DMS114 treated with DMSO at 0.1 percent for 48 hours (cell line): ENCODE results near the gene CHN2.
A peak's percentile ranks its signal among the peaks of the same experiment; 100 is the strongest.
"Not testable (repeated sequence)": the region's sequence is repeated elsewhere in the genome, so short reads cannot be mapped to it uniquely, and the experiment has no call there.

Source experiments
- DNase-seq: peaks from one replicate; lab custom pipeline; 2025; ENCODE audit not compliant: unreplicated experiment; lab: John Stamatoyannopoulos, UW

Gene CHN2

DNA sequence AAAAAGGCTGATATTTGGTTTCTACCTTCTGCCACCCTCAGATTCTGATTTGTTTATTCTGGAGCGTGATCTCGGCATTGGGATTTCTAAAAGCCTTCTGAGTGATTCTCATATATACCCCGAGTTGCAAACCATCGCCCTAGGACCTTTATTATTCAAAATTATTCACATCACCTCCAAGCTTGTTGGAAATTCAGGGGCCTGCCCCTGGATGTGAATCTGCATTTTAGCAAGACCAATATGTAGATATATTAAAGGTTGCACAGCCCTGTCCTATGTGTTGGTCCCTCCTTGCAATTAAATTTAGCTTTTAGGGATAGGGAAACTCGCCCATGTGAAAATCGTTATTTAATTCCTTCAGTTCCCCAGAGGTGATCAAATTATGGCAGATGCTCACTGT lies 9.0 kb upstream of the CHN2 start:
- DNase-seq, result no peak

DNA sequence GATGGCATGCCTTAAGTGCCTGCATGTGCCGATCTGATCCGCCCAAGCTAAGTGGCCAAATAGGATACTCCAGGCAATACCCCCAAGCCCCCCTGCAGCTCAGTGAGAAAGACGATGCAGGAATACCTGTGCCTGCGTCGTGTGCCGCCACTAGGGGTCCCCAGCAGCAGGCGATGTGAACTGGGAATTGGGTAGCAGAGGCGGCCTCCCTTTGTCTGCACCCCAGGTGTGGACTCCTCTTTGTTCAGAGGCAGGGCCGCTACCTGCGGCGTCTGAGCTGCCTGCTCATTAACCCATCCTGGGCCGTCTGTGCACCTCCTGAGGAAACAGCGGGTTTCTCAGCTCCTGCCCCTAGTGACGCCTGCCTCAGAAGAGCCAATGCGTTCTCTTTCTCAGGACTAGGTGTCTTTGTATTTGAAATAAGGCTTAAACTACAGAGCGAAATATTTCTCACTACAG lies 4.8 kb upstream of the CHN2 start:
- peak; percentile 39 for DNase-seq

DNA sequence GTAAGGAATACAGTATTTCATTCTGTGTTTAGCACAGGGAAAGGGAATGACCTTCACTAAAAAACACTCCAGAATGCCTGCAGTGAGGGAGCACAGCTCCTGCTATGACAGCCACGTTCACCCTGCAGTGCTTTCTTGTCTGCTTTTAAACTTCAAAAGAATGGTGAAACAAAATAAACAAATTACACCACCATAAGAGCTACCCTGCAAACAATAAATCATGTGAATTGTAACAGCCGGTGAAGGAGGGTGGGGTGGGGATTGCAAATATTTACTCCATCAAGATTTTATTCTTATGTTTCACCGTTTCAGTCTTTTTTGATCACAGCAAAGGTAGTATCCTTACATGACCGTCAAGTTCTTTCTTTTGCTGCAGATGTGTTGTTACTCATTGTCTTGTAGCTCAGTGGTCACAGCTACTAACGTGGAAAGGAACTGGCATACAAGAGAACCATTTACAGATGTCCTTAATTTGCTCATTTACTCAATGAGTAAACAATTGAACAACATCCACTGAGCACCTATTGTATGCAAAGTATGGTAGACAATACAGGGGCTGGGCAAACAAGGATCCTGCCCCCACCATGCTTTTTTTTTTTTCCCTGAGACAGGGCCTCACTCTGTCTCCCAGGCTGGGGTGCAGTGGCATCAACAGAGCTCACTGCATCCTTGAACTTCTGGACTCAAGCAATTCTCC lies 4.1 kb upstream of the CHN2 start:
- DNase-seq, result no peak

DNA sequence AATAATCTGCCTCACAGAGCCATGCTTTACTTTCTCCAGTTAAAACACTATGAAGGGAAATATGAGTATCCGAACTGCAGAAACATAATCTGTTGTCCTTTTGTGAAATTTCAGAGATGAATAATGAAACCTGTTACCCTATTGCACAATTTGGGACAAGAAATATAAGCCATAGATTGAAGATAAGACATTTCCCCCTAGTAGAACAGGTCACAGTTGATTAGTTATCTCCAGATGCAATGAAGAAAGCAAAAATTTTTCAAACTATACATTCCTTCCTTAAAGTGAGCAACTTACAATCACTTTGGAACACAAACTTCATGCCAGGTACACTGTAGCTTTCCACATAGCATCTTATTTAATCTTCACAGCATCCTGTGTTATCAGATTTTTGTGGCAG lies 2.3 kb upstream of the CHN2 start:
- no peak for DNase-seq

DNA sequence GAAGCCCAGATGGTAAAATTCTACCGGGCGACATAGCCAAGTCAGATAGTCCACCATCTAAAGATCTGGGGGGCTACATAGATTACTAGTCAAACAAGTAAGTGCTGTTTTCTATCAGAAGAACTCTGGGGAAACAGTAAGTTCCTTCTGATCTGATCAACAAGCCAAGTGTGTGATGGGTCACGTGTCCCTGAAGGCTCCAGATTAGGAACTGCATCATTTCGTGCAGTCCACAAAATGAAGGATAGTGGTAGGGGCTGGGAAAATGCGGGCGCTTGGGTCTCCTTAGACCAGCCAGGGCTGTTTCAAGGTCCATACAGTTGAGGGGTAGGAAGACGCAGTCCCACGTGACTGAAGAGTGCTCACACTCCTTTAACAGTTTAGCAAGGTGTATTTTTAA lies 1.8 kb upstream of the CHN2 start:
- no peak for DNase-seq

DNA sequence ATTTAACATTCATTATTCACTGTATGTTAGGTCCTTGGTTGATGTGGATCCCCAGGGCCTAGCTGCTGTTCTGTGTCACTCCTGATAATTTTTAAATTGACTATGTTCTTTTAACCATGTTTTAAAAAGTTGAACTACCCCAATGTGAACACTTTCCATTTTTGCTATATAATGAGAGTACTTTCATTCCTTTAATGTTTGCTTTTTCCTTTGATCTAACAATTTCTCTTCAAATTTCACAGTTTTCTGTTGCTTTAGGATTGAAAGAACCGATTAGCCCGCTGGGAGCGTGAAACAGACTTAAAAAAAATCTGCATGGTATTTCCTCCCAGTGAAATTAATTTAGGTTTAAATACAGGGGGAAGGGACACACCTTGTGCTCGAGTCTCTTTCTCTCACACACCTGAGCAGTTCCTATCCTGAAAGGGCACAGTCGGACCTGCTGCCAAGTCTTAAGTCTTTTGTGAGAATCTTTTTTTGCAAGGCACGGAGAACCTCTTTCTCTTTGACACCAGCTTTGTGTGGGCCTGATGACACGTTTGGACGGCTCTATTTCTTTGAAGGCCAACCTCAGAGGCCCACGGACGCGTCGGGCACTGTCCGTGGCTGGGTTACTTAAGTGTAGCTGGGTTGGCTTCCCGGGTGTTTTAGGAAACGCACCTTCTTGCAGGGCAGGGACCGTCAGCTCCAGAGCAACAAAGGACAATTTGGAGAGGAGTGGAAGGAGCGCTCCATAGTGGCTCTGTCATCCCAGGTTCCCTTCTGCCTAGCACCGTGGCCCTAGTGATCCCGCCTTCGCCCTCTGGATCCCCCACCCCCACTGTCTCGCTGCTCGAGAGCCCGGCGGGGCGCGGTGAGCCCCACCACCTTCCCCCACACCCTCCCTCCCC lies 1.0 kb upstream of the CHN2 start:
- DNase-seq, result no peak

DNA sequence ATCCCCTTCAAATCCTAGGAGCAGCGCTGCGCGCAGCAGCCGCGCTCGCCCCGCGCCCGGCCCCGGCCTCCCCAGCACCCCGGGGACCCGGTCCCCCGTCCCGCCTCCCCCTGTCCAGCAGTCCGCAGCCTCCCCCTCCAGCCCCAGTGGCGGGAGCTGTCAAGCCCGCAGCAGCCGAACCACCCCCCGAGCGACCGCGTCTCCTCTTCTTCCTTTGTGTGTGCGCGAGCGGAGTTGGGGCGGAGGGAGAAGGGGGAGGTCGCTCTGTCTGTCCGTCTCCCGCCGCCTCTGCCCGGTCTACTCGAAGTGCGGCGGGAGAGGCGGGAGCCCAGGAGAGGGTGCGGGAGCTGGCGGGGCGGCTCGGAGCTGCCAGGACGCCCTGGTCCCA lies 375 bp upstream of the CHN2 start:
- DNase-seq, result no peak

DNA sequence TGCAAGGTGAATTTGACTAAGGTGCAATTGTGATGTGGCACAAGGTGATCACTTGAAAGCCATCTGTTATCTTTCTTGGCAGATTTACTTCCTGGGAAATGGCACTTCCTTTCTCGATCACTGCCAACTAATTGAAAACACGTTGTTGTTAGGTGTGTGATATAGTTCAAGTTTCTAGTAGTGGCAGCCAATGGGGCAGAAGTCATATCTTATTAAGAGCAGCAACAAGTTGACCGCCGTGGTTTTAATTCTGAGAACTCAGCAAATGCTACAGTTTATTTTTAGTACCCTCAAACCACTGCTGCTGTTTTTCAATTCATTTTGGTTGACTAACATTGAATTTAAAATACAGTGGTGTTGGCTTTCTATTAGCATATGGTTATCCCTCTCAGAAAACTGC lies 1.6 kb downstream of the CHN2 start:
- DNase-seq, result no peak

DNA sequence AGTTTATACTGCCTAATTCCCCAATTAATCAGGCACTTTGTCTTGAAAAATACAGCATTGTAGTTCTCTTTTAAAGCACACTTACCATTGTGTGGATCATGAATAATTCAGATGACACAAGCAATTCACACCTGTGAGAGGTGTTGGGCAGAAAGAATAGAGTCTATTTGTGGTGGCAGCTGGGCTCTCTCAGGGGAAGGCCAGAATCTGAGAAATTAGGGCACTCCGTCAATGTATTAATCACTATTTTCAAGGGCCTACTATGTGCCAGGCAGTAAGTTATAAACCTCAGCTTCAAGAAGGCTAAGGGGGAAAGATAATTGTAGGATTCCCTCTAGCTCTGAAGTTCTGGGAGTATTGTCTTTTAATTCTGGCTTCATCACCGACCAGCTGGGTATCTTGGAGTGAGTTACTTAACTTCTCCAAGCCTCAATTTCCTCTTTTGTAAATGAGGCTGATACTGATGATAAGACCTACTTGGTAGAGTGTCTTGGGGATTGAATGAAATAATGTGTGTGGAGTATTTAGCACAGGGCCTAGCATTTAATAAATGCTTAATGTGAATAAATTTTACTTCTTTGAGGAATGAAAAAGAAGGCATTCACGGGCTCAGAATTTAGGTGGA lies 2.5 kb downstream of the CHN2 start:
- DNase-seq, result no peak

DNA sequence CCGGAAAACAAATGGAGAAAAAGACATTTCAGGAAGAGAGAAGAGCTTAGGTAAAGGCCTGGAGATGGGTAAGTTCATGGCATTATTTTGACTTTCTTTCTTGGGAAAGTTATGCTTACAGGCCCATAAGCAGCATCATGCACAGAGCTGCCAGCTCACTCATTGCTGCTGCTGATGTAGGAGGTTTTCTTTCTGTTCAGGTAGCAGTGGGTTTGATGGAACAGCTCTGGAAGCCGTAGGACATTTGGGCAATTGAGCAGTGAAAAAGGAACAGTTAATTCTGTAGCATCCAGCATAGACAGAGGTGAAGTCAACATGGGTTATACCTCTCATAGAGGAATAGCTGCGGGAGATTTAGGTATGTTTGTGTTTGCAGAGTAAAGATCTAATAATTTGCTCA lies 3.3 kb downstream of the CHN2 start:
- no peak for DNase-seq

DNA sequence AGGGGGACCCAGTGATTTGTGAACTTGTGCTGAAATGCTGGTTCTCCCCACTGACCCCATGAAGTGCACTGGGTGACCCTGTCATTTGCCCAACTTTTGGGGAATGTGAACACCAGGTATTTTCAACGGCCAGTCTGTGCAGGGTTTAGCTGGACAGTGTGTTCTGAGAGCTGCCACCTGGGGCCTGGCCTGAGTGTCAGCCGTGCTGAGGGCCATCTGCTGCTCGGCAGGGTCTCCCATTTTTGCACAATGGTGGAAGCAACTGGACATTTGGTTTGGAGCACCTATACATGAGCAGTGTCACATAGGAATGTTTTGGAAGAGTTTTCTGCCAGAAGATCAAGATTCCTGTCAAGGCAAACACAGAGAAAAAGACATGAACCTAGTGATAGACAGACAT lies 5.2 kb downstream of the CHN2 start:
- no peak for DNase-seq

DNA sequence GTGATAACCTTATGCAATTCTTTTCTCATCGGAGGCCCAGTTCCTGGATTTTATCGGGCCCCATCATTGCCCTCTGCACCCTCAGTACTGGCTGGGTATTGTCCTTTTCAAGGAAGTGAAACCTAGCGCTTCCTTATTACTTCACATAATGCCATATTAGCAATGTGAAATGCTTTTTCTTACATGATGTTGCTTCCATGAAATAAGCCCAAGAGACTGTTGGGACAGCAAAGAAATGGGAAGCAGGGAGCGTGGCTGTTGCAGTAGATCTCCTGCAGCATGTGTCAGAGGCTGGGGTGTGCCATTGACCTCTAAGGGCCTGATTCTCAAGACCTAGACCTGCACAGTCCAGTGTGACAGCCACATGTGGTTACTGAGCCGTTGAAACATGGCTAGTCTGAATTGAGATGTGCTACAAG lies 8.1 kb downstream of the CHN2 start:
- no peak for DNase-seq

DNA sequence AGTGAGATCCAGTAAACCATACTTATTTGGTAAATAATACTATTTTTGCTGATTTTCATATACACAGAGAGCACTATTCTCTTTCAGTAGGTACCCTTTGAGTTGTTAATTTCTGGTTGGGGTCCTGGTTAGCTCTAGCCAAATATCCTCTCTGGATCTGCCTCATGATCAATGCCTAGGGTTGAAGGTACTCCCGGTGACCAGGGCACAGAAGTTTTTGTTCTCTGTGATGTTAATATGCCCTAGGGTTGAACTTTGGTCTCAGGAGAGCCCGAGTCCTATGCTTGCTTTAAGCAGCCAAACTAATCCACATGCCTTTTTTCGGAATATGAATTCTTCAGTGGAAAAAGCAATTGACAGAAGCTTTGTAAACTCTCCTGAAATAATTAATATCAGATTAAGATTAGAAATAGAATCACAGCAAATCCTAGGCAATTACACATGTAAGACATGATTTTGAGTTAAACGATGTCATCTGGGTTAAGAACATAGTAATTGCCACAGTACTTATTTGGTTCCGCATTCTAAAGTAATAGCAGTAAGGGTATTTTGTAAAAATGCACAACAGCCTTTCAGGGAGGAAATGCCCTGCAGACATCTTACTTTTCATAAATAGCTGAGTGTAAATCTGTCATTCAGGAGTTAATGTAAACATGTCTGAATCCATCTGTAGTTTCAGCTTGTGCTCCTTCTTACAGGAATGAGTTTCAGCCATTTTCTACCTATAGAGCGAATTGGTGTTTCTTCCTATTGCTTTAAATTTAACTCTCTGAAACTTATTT lies 10.1 kb downstream of the CHN2 start:
- DNase-seq, result no peak

DNA sequence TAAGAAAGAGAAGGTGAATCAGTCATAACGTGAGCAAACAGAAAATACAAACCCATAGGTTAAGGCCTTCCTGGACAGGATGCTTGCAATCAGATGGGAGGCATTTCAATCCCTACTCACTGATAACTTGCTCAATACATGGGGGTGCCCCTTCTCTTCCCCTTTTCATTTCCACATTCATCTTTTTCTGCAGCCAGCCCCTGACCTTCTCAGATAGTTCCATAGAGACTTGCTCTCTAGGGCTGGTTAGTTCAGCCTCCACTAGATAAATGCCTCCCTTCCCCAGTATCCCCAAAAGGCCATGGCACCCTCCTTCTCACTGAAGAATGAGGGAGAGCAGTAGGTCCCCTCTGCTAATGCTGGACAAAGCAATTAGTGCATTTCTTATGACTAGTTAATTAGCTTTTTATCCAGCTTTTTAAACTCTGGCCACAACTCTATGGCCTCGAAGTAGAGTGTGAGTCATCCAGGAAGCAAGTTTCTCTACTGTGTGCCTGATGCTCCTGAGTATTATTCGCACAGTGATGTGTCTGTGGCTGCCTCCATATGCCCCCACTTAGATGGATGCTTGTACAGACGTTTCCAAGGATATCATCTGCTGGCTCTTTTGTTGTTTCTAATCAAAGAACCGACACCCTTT lies 12.7 kb downstream of the CHN2 start:
- DNase-seq, result no peak

DNA sequence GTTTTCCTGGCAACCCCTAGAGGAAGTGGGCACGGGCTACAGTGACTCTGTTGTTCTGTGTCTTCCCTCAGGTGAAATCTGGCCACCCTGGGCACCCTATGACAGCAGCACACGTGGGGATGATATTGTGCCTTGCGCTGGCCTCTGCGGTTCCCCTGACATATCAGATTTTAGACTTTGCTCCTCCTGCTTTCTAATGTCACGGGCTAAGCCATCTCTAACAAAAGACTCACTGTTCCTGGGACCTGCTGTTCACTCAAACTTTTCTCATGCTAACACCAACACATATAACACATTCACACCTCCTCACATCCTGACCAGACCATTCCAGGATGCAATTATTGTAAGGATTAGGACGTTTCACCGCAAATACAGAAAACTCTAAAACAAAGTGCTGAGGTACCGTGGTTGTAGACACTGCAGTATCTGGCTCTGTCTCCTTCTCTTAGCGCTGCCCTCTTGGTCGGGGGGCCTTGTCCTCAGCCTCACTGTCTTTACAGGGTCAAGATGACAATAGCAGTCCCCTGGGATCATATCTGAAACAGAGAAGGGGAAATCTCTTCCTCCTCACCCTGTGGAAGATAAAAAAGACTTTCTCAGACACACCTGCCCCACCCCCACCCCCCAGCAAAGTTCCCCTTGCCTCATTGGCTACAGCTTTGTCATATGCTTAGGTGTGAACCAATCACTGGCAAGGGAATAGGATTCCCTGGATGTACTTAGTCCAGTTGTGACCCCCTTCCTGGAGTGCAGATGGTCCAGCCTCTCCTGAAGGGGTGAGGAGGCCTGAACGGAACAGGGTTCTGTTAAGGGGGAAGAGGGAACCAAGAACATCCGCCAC lies 14.1 kb downstream of the CHN2 start:
- DNase-seq, result no peak

DNA sequence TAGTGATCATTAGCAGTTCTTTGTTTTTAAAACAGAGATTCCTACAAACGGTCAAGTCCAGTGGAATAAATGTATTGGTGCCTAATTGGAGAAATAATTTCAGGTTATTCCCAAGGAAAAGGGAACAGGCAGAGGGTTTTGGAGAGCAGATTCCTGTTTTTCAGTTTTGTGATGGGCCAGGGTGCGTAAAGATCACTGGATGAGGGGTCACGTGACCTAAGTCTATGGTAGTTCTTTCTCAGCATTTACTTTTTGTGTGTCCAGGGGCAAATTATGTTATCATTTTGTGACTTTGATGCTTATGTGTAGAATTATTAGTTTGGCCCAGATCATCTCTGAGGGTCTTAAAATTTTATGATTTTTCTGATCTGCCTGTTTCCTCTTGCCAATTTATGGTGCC lies 15.2 kb downstream of the CHN2 start:
- no peak for DNase-seq

DNA sequence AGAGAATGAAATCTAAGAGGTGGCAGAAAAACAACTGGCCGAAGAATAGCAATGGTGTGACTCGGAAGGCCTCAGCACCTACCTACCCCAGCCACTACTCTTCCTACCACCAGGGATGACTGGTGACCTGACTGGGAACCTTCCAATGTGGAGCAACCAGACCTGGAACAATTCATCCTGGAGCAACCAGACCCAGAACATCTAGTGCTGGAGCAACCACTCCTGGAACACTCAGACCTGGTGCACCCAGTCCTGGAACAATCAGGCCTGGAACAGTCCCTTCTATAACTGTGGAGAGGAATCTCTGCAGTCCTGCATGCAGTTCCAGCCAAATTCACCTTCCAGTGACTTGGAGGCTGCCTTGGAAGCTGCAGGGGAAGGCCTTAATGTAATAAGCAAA lies 18.2 kb downstream of the CHN2 start:
- DNase-seq, result not testable (repeated sequence)

DNA sequence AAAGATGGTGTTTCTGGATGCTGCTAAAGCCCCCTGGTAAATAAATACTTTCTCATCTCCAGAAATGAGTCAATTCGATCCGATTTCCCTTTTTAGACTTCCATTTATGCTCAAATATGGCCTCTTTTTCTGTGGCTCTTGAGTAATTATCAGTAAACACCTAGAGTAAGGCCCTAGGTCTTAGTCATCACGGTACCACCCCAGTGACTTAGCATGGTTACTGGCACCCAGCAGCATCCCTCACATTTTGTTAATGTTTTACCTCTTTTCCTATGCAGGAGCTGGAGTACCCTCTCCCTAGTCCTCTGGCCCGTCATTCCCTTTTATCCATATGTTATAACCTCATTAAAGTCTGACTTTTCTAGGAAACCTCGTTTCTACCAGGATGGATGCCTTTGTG lies 19.5 kb downstream of the CHN2 start:
- no peak for DNase-seq

DNA sequence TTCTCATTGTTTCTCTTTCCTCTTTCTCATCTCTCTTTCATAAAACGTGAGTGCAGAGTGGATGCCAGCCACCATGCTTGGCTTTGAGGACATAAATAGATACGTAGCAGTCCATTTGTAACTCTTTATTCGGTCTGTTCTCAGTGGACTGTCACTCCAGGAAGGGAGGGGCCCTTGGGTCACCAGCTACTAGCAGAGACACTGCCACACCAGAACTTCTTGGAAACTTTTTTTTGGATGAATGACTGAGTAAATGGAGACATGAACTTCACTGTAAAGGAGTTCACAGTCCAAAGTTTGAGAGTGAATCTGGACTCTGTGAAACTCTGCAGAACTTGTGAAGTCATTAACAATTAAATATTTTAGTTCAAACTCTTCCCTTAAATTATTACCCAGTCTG lies 20.2 kb downstream of the CHN2 start:
- no peak for DNase-seq

DNA sequence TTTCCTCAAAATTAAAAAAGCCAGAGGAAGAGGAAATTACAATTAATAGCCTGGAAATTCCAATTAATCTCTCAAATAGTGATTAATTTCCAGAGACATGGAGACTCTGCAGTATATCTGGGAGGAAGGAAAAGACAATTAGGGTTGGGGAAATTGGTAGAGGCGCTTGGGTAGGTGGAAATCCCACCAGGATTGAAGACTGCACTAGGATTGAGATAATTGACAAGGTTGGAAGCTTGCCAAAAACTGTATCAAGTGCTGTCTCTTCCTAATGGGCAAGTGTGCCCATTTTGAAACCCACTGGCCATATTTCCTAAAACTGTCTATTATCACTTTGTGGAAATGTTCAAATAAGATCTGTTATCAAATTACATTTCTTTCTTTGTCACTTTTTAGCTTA lies 21.6 kb downstream of the CHN2 start:
- DNase-seq, result no peak
